Left lung (tissue), 10 donors: ENCODE measurements around the gene PPFIBP2. TPM values are rescaled to one million over a fixed set of nuclear protein-coding genes. Genes with fewer than 3 reads are reported as not detected.
A peak's percentile ranks its signal among the peaks of the same experiment; 100 is the strongest.

Experiments
- ATAC-seq: fragments of 200-7000 bp; cut with Tn5 transposase; one replicate; pipeline ENCODE4 v1.9.1; 2020; ENCODE audit warnings: moderate library complexity
- DNase-seq, 4 donors: peaks; one replicate each; pipeline ENCODE4 v3.0.0-alpha.2; 2013 to 2020
- H3K27ac ChIP-seq, 2 donors: fragments of 200-600 bp; sonication (generic) in 1 of 2; one replicate each; pipeline versions ENCODE4 v1.5.0 to v1.8.0; 2020 to 2021
- H3K27me3 ChIP-seq, 2 donors: fragments of 200-600 bp; sonication (generic) in 1 of 2; one replicate each; pipeline versions ENCODE4 v1.5.0 to v1.8.0; 2020 to 2021
- H3K36me3 ChIP-seq, 2 donors: fragments of 200-600 bp; sonication (generic) in 1 of 2; one replicate each; pipeline versions ENCODE4 v1.5.0 to v1.8.0; 2020 to 2021
- H3K4me1 ChIP-seq, 2 donors: fragments of 200-600 bp; one replicate each; pipeline ENCODE4 v1.8.0; 2021
- H3K4me3 ChIP-seq, 2 donors: fragments of 200-600 bp; sonication (generic) in 1 of 2; one replicate each; pipeline versions ENCODE4 v1.5.0 to v1.8.0; 2020 to 2021; ENCODE audit warnings: mild to moderate bottlenecking in 1 of 2
- H3K9me3 ChIP-seq, 2 donors: fragments of 200-600 bp; sonication (generic) in 1 of 2; one replicate each; pipeline versions ENCODE4 v1.5.0 to v1.8.0; 2020 to 2021
- intact Hi-C, 2 donors: fragments of 100-400 bp; cut with DNase I; formaldehyde crosslinking; loops; one replicate each; pipeline versions ENCODE4 v1.11.2 to v1.14.2; 2022
- polyA plus RNA-seq, 6 donors: library from polyadenylated mRNA; unstranded; fragments of 120-200 nt; gene quantifications; one replicate each; pipeline ENCODE4 v1.2.1, GENCODE V29; 2013; ENCODE audit not compliant: insufficient read length in 6 of 6
- total RNA-seq, 2 donors: library from RNA; stranded (reverse); fragmentation: NEBNext Ultra II Directional; extraction: Animal tissue kit (Norgen Biotek cat#: 25700); gene quantifications; one replicate each; pipeline ENCODE4 v1.2.1, GENCODE V29; 2021
- TF ChIP-seq, protein P1 (sequence below), 2 donors: fragments of 200-600 bp; sonication (generic) in 1 of 2; IDR thresholded peaks; one replicate each; pipeline versions ENCODE4 v1.5.0 to v1.8.0; 2021; ENCODE audit warnings: antibody characterized with exemption in 2 of 2
- donor health status: DM: no; HTN: yes; CAD: no.
- donor health status: DM: no; HTN: no; CAD: no.

Gene PPFIBP2
- total and polyA plus RNA-seq, 8 donors = 18.7 to 48.7 (median 37.3) TPM

DNA sequence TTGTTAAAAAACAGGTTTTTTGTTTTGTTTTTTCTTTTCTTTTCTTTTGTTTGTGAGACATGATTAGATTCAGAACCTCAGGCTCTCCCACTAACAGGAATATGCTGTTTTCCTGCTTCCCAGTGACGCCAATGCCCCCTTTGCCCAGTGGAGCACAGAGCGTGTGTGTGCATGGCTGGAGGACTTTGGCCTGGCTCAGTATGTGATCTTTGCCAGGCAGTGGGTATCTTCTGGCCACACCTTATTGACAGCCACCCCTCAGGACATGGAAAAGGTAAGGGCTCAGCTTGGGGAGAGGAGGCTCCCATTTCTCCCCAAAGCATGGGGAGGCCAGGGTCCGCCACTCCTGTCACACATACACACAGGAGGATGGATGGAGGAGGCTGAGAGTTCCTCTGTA, 134.5 kb downstream of the PPFIBP2 start:
- Histone ChIP-seq H3K4me3 (no peak overlapping the region), H3K36me3 (peaks cover 3 to 46% of the 10 kb centered on the region in 2 donors), H3K27ac (no peak overlapping the region), H3K4me1 (no peaks in the 10 kb centered on the region), H3K27me3 (no peaks in the 10 kb centered on the region), H3K9me3 (no peaks in the 10 kb centered on the region)
- TF ChIP-seq, protein P1, sequence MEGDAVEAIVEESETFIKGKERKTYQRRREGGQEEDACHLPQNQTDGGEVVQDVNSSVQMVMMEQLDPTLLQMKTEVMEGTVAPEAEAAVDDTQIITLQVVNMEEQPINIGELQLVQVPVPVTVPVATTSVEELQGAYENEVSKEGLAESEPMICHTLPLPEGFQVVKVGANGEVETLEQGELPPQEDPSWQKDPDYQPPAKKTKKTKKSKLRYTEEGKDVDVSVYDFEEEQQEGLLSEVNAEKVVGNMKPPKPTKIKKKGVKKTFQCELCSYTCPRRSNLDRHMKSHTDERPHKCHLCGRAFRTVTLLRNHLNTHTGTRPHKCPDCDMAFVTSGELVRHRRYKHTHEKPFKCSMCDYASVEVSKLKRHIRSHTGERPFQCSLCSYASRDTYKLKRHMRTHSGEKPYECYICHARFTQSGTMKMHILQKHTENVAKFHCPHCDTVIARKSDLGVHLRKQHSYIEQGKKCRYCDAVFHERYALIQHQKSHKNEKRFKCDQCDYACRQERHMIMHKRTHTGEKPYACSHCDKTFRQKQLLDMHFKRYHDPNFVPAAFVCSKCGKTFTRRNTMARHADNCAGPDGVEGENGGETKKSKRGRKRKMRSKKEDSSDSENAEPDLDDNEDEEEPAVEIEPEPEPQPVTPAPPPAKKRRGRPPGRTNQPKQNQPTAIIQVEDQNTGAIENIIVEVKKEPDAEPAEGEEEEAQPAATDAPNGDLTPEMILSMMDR (IDR thresholded peaks at IDR 0.05) = no peak
- ATAC-seq (no peak), DNase-seq (no peak)
- intact Hi-C loops = no loop called here

DNA sequence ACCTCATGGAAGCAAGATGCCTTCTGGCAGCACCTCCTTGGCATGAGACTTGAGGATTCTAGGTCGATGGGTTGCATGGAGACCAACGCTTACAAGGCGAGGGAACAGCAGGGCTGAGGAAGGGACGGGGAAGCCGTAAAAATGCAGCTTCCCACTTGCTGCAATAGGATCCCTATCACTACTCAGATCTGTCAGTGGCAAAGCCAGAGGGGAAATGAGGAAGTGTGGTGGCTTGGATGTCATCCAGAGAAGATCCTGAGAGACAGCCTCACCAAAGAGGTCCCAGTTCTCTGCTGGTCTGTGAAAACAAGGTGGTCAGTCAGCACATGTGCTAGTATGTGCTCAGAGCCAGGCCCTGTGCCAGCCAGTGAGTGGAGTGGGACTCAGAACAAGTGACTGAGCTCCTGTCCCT, 137.3 kb downstream of the PPFIBP2 start:
- H3K4me1 ChIP-seq = no peaks in the 10 kb centered on the region
- ATAC-seq (peak; percentile 18), DNase-seq (peak in 1 of 4 donors; percentile 45)
- no peak overlapping the region for H3K27ac ChIP-seq
- H3K27me3 ChIP-seq = no peaks in the 10 kb centered on the region
- H3K36me3 ChIP-seq = peaks cover 0 to 71% of the 10 kb centered on the region in 2 donors
- TF ChIP-seq, protein P1 (IDR thresholded peaks at IDR 0.05) = no peak
- no peak overlapping the region for H3K4me3 ChIP-seq
- intact Hi-C loops = no loop called here
- H3K9me3 ChIP-seq = no peaks in the 10 kb centered on the region

DNA sequence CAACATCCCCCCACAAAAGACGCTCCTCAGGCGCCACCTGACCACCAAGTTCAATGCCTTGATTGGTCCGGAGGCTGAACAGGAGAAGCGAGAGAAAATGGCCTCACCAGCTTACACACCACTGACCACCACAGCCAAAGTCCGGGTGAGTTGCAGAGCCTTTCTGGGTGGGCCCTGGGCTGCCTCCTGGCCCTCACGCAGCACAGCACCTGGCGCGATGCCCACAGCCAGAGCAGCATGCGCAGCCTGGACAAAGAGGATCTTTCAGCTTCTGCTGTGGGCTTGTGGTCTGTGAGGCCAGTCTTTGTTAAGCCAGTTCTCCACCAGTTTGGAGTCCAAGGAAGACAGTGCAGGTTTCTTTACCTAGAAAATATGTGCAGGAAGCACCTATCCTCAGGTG, 137.9 kb downstream of the PPFIBP2 start:
- H3K27ac ChIP-seq = no peak overlapping the region
- no peaks in the 10 kb centered on the region for H3K4me1 ChIP-seq
- no peaks in the 10 kb centered on the region for H3K9me3 ChIP-seq
- TF ChIP-seq, protein P1 (IDR thresholded peaks at IDR 0.05) = no peak
- ATAC-seq (no peak), DNase-seq (peak in 1 of 4 donors; percentile 57)
- no peaks in the 10 kb centered on the region for H3K27me3 ChIP-seq
- intact Hi-C loops = no loop called here
- H3K4me3 ChIP-seq = no peak overlapping the region
- H3K36me3 ChIP-seq = peaks cover 0 to 71% of the 10 kb centered on the region in 2 donors

DNA sequence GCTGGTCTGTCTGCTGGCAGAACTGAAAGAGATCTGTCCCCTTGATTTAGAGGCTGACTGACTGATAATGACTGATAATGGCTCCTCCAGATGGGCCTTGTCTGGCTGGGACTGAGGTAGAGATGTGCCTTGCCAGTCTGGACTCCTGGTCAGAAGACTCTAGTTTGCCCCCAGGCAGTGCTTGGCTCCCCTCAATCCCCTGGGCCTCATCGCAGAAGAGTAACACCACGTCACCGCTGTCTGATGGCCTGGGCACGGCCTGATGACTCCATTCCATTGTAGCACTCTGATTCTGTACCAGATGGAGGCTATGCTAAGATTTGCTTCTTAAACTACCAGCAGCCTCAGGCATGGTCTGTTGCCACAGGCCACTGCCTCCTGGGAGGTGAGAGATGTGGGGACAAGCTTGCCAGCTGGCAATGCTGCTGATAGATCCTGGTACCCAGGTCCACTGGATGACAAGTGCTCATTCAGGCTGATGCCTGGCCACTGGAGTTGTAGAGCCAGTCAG, 140.5 kb downstream of the PPFIBP2 start:
- ATAC-seq (no peak), DNase-seq (peak in 1 of 4 donors; percentile 44)
- TF ChIP-seq, protein P1 (IDR thresholded peaks at IDR 0.05) = no peak
- Histone ChIP-seq H3K27me3 (no peaks in the 10 kb centered on the region), H3K36me3 (peaks cover 0 to 61% of the 10 kb centered on the region in 2 donors), H3K9me3 (no peaks in the 10 kb centered on the region), H3K4me3 (no peak overlapping the region), H3K27ac (no peak overlapping the region), H3K4me1 (no peaks in the 10 kb centered on the region)
- intact Hi-C loops = no loop called here

DNA sequence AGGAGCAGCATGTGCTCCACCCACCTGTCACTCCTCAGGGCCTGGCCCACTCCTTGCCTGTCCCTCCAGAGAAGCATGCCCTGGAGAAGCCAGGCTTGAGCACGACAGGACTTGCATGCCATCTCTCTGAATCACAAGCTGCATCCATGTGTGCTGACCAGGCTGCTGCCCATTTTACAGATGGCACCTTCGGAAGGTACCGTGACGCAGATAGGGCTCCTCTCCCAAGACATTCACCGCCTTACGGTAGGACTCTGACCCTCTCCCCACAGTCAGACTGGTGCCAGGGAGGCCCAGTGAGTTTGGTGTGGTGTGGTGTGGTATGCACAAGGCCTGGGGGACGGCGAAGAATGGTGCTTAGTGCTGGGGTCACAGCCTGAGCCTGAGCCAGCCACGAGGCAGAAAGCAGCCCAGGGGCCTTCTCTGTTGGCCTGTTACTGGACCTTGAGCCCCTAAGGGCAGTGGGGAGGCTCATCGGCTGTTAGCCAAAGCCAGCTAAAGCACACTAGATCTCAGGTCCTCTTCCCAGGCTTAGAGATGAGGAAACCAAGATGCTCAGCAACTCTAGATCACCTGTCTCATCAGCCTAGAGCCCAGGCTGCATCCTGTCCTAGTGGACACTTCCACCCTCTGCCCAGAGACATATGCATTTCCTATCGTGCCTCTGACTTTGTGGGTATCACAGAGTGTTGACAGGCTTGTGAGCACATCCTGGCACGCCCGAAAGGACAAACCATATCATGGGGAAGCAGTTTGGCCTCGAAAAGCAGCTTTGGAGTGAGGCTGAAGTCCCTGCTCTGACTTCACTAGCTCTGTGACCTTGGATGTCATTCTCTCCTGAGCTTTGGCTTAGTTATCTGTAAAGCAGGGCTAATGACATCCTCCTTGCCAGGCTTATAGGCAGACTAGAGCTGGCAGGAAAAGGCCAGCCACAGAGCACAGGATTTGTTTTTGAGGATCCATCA, 141.7 kb downstream of the PPFIBP2 start:
- ATAC-seq = no peak
- intact Hi-C loops = no loop called here
- H3K9me3 ChIP-seq = no peaks in the 10 kb centered on the region
- no peaks in the 10 kb centered on the region for H3K4me1 ChIP-seq
- TF ChIP-seq, protein P1 (IDR thresholded peaks at IDR 0.05) = no peak
- no peak for DNase-seq
- no peak overlapping the region for H3K4me3 ChIP-seq
- no peaks in the 10 kb centered on the region for H3K27me3 ChIP-seq
- peaks cover 0 to 52% of the 10 kb centered on the region in 2 donors for H3K36me3 ChIP-seq
- no peak overlapping the region for H3K27ac ChIP-seq
